Activated effector memory CD4-positive, alpha-beta T cell treated with Interleukin-2 at 50 U/mL for 16 hours (primary cell): Measurements from ENCODE around the gene TYMP.

ENCODE experiments used
- DNase-seq: peaks from one replicate; pipeline ENCODE4 v3.0.0-alpha.2; 2020

TYMP gene

GRCh38 chr22:50504369-50505211 is 25.2 kb downstream of the TYMP start:
- no peak for DNase-seq

DNA sequence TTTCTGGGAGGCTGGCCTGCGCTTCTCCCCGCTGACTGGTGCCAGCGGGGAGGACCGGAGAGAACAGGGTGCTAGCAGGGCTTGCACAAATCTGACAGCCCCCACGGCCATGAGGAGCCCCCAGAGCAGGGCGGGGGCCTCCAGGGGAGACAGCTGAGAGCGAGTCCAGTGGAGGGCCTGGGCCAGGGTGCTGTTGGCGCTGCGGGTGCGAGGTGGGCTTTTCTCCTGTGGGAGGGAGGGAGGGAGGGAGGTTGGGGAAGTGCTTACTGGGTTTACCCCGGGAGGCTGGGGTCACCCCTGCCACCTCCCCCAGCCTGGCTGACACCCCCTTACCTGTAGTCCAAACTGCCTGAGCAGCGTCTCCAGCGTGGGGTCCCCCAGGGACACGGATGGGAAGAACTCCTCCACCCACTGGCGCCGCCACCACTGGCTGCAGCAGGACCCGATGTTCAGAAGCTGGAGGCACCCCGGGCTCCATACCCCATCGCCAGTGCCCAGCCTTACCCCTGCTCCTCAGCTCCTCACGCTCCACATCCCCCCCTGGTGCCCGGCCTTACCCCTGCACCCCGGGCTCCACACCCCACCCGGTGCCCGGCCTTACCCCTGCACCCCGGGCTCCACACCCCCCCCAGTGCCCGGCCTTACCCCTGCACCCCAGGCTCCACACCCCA is 26.2 kb downstream of the TYMP start:
- DNase-seq = no peak

- DNase-seq = no peak
These were observed 27.0 kb downstream of the TYMP start for GRCh38 chr22:50502628-50503474.

DNA sequence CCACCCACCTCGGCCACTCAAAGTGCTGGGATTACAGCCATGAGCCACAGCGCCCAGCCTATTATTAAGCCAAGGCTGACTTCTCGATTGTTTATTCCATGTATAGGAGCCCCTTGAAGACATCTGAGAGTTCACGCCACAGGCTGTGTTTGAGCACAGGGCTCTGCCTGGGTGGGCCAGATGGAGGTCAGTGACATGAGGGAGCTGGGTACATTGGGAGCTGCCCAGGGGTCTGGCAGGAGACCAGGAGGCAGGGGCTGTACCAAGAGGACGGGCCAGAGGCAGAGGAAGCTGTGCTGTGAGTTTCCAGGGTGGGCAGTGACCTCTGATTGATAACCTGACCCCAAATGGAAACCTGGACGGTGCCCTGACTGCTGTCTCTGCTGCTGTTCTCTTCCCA is 27.7 kb downstream of the TYMP start:
- no peak for DNase-seq

GRCh38 chr22:50500452-50500851 is 29.4 kb downstream of the TYMP start:
- DNase-seq = no peak

DNA sequence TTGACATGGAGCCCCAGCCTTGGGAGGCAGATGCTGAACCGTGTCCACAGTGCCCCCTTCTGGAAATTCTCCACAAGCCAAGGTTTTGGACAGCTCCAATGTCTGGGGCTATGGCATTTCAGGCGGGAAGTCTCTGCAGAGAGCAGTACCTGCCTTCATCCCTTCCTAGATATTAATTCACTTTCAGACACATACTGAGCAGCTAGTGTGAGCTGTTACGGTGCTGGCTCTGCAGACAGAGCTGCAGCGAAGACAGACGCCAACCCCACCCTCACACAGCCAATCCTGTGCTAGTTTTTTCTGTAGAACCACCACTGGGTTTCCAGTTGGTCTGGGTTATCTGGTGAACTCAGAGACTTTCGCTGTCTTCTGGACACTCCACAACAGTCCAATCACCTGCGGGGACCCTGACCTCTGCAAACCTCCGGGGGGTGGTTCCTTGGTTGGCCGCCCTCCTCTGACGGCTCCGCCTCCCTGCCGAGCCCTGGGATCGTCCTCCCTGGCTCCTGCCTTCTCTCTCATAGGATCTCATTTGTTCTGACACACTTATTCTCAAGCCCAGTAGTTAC is 31.4 kb downstream of the TYMP start:
- peak; percentile 59 for DNase-seq

- DNase-seq = no peak
These were observed 32.7 kb downstream of the TYMP start for GRCh38 chr22:50497093-50497492.

- DNase-seq = no peak
These were observed 39.1 kb downstream of the TYMP start for GRCh38 chr22:50490531-50491308.

GRCh38 chr22:50489363-50490243 is 40.2 kb downstream of the TYMP start:
- no peak for DNase-seq

DNA sequence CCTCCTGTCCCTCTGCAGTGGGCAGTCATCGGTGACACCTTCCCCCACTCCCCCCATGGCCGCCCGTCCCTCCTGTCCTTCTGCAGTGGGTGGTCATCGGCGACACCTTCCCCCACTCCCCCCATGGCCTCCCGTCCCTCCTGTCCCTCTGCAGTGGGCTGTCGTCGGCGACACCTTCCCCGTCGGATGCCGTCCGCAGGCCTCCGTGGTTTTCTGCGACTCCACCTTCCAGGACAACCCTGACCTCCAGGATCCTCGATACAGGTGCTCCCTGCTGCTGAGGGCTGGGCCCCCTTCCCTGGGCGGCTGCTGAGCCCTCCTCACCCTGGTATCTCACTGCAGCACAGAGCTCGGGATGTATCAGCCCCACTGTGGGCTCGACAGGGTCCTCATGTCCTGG is 40.9 kb downstream of the TYMP start:
- DNase-seq = no peak

DNA sequence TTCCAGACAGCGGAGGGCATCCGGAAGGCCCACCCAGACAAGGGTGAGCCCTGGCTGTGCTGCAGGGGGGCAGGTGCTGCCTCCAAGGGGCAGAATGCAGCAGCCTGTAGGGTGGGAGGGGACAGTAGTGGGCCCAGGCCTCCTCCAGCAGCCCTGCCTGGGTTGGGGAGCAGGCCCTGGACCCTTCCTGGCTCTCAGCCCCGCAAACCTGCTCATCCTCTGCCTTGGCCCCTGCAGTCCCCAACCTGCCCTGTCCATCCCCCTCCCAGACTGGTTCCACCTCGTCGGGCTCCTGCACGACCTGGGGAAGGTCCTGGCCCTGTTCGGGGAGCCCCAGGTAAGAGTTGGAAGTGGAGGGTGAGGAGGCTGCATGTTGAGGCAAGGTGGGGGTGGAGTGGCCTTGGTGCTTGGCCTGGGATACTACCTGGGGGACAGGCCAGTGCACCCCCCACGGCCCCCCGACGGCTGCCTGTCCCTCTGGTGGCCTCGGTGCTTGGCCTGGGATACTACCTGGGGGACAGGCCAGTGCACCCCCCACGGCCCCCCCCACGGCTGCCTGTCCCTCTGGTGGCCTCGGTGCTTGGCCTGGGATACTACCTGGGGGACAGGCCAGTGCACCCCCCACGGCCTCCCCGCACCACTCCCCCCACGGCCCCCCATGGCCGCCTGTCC is 41.7 kb downstream of the TYMP start:
- DNase-seq = no peak

- DNase-seq = no peak
These were observed 42.4 kb downstream of the TYMP start for GRCh38 chr22:50487290-50488005.

GRCh38 chr22:50486561-50487289 is 43.1 kb downstream of the TYMP start, which contains the start of gene MIOX:
MIOX (plus strand) TSS chr22:50486859; CDS start chr22:50486898, 39 bp downstream.
- no peak for DNase-seq

- no peak for DNase-seq
These were observed 44.3 kb downstream of the TYMP start for GRCh38 chr22:50485221-50486131.

GRCh38 chr22:50483977-50484853 is 45.6 kb downstream of the TYMP start:
- DNase-seq = no peak

DNA sequence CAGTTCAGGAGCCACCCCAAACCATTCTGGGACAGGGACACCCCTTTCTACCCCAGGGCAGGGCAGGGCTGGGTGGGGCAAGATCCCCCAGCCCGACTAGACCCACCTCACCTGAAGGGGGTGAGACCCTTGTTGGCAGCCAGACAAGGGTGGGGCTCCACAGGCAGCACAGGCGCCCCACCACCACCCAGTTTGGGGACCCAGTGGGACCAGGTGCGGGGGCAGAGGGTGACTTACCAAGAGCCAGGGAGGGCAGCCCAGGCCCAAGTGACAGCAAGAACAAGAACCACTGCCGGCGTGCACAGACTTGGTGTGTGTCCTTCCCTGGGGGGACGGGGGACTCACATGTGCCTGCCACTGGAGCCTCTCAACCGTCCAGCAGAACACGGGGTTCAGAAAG is 46.3 kb downstream of the TYMP start:
- DNase-seq = no peak

DNA sequence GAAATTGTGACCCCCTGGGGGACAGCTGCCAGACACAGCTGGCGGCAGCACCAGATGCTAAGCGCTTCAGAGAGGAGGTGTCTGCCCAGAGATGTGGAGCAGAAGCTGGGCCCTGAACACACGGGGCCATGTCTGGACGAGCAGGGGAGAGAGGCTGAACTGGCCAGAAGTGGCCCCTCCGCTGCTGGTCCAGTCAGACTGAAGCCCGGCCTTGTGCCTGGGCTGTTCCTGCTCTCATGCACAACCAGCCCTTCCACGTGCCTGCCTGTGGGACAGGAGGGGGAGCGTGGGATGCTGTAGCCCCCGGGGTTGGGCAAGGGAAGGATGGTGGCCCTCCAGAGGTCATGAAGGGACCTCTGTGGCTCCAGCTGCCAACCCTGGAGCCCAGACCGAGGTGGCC is 46.7 kb downstream of the TYMP start:
- no peak for DNase-seq
